Activated CD8-positive, alpha-beta memory T cell treated with anti-CD3 and anti-CD28 coated beads, Interleukin-2, amount 50 U/mL, for 24 hours (primary cell): Measurements from ENCODE around the gene RNU5D-1.
"Not testable (repeated sequence)": the region's sequence is repeated elsewhere in the genome, so short reads cannot be mapped to it uniquely, and the experiment has no call there.

Experiments used
- DNase-seq: peaks from one replicate; pipeline ENCODE4 v3.0.0-alpha.2; 2020; ENCODE audit errors: extremely low read depth

Gene RNU5D-1

DNA sequence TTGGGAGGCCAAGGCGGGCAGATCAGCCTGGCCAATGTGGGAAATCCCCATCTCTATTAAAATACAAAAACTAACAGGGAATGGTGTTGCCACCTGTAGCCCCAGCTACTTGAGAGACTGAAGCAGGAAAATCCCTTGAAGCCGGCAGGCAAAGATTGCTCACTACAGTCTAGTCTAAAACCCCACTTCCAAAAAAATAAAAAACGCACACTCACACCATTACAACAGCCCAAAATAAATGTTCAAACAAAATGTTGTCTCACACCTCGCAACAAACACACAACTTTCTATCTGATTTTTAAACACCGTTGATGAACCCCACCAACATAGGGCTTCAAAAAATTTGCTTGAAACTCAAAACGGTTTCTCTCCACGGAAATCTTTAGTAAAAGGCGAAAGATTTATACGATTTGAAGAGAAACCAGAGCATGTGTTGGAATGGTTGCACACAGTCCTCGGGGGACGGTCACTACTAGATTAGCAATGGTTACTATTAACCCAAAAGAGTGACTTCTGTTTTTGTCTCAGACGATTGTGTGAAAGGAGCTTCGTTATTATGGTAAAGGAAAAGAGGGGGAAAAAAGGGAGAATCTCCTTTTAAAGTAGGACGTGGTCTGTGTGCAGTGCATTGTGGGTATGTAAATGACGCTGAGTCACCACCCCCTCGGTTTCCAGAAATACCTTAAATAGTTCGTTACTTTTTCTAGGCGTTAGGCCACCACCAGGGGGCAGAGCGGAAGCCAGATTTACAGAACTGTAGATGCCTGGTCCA is at the start of gene RNU5D-1:
Gene RNU5D-1, minus strand, starts transcription at position 430 of the 772 bp plus-strand sequence.
- peak; percentile 88 for DNase-seq

DNA sequence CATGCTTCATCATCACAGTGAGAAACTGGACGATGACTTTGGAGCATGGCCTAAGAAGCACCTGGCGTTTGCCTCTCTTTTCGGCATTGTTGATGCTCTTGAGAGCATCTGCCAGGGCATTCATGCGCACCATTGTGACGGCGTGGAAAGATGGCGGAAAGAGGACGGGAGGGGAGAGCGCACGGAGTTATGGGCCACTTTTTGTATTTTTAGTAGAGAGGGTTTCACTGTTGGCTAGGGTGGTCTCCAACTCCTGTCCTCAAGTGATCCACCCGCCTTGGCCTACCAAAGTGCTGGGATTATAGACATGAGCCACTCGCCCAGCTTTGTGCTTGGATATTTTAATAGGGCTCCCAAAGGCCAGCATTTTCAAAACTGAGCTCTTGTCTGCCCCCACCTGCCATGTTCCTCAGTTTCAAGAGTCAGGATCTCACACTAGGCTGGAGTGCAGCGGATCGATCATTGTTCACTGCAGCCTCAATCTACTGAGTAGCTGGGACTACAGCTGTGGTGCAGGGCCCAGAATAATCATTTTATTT is 49.7 kb upstream of the RNU5D-1 start:
- DNase-seq: no peak

DNA sequence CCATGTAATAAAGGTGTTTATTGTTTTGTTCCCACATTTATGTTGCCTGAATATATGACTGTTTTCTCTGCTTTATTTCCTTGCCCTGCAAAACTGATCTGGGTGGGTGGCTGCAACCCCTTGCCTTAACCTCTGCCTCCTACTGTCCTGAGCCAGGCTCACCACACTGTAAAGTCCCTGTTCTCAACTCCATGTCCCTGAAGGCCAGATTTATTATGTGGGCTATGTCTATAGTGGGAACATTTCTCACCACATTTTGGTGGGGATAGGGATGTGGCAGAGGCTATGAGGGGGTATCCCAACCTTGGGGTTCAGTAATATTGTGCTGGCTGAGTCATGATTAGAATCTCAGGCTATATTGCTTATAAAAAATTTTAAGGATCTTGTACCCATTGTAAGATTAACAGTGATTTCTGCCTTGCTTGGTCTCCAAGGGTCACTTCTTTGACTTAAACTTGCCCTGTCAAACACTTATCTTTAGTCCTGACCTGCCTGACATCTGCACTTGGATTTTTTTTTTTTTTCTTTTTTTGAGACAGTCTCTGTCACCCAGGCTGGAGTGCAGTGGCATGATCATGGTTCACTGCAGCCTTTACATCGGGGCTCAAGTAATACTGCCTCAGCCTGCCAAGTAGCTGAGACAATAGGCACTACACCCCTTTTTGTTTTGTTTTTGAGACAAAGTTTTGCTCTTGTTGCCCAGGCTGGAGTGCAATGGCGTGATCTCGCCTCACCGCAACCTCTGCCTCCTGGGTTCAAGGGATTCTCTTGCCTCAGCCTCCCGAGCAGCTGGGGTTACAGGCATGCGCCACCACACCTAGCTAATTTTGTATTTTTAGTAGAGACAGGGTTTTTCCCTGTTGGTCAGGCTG is 48.0 kb upstream of the RNU5D-1 start:
- DNase-seq: no peak

DNA sequence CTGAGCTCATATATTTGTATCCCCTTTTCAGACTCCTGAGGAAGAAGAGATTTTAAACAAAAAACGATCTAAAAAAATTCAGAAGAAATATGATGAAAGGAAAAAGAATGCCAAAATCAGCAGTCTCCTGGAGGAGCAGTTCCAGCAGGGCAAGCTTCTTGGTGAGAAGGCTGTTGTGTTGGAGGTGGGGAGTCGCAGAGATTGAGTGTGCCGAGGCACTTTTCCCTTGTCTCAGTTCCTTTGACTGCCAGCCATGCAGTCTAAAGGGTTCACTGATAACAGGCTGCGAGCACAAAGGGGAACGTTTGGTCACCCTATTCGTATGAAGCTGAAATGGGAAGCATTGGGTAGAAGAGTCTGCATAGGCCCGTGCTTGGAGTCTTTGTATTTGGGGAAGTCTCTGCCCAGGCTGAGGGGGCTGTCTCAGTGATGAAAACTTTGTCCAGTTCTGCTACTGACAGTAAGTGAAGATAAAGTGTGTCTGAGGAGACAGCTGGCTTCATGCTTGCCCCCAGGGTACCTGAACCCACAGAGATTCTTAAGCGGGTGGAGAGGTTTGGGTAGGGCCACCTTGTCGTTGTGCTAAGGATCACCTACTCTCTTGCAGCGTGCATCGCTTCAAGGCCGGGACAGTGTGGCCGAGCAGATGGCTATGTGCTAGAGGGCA is 47.1 kb upstream of the RNU5D-1 start:
- no peak for DNase-seq

DNA sequence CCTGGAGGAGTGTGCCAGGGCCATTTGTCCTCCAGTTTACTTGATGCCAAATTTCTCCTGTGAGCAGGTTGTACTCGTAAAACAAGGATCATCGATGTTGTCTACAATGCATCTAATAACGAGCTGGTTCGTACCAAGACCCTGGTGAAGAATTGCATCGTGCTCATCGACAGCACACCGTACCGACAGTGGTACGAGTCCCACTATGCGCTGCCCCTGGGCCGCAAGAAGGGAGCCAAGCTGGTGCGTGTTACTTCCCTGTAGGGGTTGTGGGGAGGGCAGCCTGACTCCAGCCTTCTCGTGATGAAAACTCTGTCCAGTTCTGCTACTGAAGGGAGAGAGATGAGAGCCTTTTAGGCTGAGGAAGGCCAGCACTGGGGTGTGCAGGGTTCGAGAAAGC is 46.6 kb upstream of the RNU5D-1 start:
- no peak for DNase-seq

DNA sequence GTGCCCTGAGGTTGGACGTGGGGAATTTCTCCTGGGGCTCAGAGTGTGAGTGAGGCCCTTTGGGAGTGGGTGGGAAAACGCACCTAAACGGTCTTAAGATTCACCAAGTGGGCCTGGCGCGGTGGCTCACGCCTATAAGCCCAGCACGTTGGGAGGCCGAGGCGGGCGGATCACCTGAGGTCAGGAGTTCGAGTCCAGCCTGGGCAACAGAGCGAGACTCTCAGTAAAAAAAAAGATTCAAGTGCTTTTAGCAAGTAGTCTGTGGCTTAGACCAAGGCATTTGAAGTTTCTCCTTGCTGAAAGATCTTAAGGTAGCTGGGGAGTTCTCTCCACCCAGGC is 45.7 kb upstream of the RNU5D-1 start:
- DNase-seq: no peak

DNA sequence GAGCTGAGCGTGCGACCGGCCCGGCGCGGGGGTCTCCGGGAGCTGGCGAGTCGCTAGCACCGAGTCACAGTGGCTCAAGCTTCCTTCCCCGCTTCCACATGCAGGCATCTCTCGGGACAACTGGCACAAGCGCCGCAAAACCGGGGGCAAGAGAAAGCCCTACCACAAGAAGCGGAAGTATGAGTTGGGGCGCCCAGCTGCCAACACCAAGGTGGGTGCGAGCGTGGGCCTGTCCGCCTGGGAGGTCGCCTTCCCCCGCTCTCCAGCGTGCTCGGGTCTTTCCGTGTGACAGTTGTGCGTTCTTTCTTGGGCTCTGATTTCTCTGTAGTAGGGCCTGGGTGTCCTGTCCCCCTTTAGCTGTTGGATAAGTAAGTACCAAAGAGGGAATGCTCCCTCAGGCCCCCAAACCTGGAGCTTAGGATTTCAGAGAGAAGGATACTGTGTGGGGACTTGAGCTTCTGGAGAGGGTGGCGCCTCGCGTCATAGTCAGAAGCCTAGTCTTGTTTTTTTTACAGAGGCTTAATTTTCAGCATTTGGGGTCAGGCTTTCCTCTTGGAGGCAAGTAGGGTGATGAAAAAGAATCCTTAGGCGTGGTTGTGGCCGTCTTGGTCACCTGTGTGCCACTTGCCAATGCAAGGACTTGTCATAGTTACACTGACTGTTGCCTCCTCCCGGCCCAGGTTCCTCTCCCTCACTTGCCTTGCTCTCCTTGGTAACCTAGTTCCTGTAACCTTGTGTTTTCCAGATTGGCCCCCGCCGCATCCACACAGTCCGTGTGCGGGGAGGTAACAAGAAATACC is 45.2 kb upstream of the RNU5D-1 start:
- no peak for DNase-seq

DNA sequence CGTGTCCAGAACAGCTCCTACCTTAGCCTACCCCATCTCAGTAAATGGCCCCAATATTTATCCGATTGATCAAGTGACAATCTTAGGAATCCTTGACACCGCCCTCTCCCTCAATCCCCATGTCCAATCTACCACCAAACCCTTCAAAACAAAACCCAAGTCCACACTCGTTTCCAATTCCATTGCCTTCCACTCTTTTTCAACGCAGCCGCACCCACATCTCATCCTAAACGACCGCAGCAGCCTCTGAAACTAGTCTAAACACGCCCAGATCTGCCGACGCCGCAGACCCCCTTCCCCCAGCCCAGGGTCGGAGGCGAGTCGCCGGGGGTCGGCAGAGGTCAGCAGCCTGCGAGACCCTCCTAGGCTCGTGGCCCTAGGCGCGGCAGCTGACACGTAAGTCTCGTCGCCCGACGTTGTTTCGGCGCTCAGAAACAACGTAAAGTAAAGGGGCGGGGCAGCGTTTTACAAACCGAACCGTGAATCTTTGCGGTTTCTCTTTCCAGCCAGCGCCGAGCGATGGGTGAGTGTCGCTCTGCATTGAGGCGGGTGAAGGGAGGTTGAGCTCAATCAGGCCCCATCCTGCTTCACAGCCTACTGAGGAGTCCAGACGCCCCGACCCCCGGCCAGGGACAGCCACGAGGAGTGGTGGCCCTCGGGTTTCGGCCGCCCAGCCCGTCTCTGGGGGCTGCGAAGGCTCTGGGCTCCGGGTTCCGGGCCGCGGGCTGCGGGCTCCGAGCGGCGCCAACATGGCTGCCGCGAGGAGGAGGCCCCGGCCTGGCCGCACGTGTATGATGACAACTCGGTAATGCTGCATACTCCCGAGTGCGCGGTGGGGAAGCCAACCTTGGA is 44.3 kb upstream of the RNU5D-1 start, which contains the start of gene RPS8:
Gene RPS8, plus strand, starts transcription at position 463 of the 852 bp plus-strand sequence. Its CDS starts 57 bp downstream, at position 520.
- peak; percentile 83 for DNase-seq

DNA sequence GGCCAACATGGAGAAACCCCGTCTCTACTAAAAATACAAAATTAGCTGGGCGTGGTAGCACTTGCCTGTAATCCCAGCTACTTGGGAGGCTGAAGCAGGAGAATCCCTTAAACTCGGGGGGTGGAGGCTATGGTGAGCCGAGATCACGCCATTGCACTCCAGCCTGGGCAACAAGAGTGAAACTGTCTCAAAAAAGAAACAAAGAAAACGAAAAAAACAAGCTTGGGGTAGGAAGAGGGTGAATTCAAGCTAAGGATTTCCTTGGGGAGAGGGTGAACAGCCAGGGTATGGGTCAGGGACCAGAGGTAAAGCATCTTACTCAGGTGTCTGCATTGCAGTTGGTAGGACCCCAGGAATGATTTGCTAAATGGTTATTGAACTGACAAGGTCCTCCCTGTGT is 35.5 kb upstream of the RNU5D-1 start:
- not testable (repeated sequence) for DNase-seq

DNA sequence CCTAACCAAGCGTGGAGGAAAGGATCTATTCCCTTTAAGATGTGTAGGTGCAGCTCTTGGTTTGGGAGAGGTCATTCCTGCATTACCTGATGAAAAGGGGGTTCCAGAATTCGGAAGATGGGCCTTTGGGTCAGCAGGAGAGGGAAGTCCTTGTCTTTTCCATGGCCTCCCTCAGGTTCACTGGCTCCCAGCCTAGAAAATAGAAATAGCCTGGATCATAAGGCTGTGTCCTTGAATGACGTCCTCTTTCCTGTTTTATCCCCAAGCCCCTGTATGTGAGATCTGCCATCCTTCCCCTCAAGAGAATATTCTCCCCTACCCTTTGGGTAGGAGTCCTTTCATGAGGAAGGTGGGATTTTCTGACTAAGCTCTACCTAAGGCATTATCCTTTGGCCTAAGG is 29.9 kb upstream of the RNU5D-1 start:
- DNase-seq: no peak

DNA sequence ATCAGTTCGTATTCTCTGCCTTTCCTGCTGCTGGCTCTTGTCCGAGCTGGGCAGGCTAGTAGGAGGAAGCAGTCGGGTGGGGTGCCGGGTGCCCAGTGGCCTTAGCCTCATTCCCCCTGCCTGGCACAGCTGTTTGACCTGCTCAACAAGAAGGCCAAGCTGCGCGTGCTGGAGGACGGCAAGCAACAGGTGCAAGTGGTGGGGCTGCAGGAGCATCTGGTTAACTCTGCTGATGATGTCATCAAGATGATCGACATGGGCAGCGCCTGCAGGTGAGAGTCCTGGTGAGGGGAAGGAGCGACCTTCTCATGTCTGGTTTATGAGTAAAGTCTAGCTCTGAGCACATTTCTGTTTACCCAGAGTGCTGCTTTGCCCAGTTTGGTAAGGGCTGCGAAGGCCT is 28.1 kb upstream of the RNU5D-1 start:
- DNase-seq: no peak

DNA sequence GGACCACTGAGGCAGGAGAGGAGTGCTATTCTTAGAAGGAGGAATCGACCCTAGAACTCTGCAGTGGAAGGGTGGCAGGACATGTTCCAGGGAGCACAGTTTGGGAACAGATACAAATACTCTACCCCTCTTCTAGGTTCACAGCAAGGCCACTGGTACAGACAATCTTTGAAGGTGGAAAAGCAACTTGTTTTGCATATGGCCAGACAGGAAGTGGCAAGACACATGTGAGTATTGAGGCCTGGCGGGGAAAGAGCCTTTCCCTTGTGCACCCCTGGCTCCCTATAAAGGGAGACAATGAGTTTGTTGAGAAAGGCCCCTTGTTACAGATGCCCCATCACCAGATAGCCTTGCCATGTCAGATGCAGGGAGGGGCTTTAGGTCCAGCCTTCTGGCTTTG is 26.4 kb upstream of the RNU5D-1 start:
- DNase-seq: no peak

DNA sequence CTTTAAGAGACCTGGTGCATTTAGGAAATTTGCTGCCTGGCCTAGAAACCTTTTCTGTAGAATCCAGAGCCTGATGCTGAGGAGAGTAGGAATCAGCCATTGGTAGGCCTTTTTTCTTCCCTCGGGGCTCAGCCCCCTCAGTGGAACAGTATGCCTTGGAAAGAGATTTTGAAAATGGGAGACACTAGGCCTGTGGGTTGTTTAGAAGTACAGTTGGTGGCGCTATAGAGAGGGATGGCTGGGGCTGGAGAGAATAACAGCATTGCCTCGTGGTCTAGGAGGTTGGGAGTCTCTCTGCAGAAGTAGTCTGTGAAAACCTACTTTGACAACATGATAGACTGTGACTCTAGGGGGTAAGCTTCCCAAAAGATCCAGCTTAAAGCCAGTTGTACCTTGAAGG is 16.9 kb upstream of the RNU5D-1 start:
- no peak for DNase-seq

DNA sequence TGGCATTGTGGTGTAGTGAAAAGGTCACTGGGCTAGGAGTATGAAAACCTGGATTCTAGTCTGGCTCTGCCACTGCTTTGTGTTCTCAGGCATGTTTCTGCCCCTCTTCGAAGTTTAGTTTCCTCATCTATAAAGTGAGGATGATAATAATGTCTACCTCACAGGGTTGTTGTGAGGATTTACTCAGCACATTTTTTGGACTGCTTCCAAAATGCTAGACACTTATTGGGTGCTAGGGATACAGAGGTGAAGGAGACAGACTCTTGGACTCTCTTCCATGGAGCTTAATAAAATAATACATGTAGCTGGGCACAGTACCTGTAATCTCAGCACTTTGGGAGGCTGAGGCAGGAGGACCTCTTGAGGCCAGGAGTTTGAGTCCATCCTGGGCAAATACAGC is 12.2 kb upstream of the RNU5D-1 start:
- DNase-seq: no peak

DNA sequence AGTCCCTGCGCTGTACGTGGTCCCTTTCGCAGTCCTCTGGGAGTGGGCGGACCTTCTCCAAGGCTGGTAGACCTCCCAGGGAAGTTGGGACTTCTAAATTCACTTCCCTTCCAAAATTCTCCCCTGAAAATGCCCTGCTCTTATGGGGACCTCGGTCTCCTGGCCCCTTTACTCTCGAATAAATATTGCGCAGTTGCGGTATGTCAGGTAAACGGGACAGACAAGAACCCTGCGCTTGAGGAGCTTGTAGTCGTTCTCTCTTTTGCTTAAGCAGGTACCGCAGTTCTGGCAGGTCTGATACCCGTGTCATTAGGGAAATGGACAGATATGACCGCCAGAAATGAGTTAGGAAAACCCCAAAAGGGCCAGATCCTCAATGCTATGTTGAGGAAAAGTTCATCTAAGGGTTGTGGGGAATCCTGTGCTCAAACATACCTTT is 9.2 kb upstream of the RNU5D-1 start:
- no peak for DNase-seq

DNA sequence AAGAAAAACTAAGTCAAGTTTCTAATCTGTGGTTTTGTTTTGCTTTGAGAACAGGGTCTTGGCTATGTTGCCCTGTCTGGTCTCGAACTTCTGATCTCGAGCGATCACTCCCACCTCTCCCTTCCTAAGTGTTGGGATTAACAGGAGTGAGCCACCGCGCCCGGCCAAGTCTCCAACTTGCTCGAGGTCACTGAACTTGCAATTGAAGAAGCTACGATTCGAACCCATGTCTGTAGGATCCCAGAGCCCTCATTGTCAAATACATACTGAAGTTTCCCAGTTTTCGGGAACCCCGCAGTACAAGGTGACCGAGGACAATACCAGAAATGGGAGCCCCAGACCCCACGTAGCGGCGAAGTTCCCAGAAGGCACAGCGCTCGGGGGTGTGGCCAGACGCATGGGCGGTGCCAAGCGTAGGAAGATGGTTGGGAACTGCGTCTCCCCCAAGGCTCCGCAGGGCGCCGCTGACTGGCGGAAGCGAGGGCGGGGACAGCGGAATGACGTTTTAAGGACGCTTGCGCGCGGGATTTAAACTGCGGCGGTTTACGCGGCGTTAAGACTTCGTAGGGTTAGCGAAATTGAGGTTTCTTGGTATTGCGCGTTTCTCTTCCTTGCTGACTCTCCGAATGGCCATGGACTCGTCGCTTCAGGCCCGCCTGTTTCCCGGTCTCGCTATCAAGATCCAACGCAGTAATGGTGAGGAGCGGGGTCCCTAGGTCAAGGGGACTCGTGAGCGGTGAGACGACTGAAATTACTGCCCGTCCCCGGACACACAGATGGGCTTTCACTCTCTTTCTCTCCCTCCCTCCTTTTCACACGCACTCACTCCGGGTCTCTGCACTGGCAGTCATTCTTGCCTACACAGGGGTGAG is 8.6 kb upstream of the RNU5D-1 start, which contains the start of gene KIF2C:
Gene KIF2C, plus strand, starts transcription at position 531 of the 872 bp plus-strand sequence. Its CDS starts 96 bp downstream, at position 627.
- DNase-seq: peak; percentile 93

DNA sequence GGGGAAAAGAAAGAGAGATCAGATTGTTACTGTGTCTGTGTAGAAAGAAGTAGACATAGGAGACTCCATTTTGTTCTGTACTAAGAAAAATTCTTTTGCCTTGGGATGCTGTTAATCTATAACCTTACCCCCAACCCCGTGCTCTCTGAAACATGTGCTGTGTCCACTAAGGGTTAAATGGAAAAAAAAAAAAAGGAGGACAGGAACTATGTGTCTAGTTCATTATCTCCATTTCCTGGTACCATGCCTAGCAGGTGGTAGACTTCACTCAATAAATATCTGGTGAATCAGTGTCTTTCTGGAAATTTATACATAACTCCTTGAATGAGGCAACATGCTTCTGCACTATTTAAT is 8.0 kb upstream of the RNU5D-1 start:
- not testable (repeated sequence) for DNase-seq

DNA sequence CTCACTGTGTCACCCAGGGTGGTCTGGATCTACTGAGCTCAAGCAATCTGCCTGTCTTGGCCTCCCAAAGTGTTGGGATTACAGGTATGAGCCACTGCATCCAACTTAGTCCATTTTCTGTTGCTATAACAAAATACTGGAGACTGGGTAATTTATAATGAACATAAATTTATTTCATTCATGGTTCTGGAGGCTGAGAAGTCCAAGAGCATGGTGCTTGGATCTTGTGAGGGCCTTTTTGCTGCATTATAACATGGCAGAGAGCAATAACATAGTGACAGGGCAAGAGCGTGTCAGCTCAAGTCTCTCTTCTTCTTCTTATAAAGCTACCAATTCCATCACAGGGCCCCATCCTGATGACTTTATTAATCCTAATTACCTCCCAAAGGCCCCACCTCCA is 5.0 kb upstream of the RNU5D-1 start:
- no peak for DNase-seq

DNA sequence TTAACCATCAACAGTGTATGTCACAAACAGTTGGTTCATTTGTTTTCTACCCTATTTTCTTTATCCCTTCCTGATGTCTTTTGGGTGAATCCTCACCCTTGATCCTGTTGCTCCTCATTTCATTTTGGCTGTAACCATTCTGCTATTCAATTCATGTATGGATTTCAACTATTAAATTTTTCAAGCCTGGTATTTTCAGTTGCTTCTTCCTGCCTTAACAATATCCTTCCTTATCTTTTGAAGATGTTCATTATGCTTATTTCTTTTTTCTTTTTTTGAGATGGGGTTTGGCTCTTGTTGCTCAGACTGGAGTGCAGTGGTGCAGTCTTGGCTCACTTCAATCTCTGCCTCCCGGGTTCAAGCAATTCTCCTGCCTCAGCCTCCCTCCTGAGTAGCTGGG is 2.8 kb upstream of the RNU5D-1 start:
- DNase-seq: no peak
